SW 1271 (cell line): ENCODE measurements around the gene CACNG6.

Experiments
- DNase-seq, 2 experiments: peaks; one replicate each; lab custom pipeline; 2025; lab: John Stamatoyannopoulos, UW

The CACNG6 gene

GRCh38 chr19:53969366-53969765, 22.1 kb upstream of the CACNG6 start:
- no peak for DNase-seq

GRCh38 chr19:53971673-53972072, 19.8 kb upstream of the CACNG6 start:
- DNase-seq, result no peak

GRCh38 chr19:53977429-53977990, 13.9 kb upstream of the CACNG6 start:
- peak; percentile 77 to 89 for DNase-seq

GRCh38 chr19:53977991-53978731, 13.3 kb upstream of the CACNG6 start:
- peak; percentile 78 to 97 for DNase-seq

GRCh38 chr19:53978975-53979801, 12.2 kb upstream of the CACNG6 start:
- DNase-seq, result no peak

GRCh38 chr19:53980539-53981375, 10.7 kb upstream of the CACNG6 start:
- peak; percentile 60 to 91 for DNase-seq

- no peak for DNase-seq
These were observed 10.0 kb upstream of the CACNG6 start for GRCh38 chr19:53981376-53981951.

- no peak for DNase-seq
These were observed 9.4 kb upstream of the CACNG6 start for GRCh38 chr19:53982001-53982451.

- DNase-seq, result peak in 1 of 2 experiments; percentile 47
These were observed 8.8 kb upstream of the CACNG6 start for GRCh38 chr19:53982611-53983010.

- DNase-seq, result no peak
These were observed 7.8 kb upstream of the CACNG6 start for GRCh38 chr19:53983457-53984289.

GRCh38 chr19:53985863-53986262, 5.6 kb upstream of the CACNG6 start:
- no peak for DNase-seq

GRCh38 chr19:53988981-53989380, 2.5 kb upstream of the CACNG6 start:
- no peak for DNase-seq

- no peak for DNase-seq
These were observed 1.6 kb upstream of the CACNG6 start for GRCh38 chr19:53989600-53990533.

GRCh38 chr19:53992211-53992610, 774 bp downstream of the CACNG6 start:
- DNase-seq, result no peak

GRCh38 chr19:53992815-53993214, 1.4 kb downstream of the CACNG6 start:
- no peak for DNase-seq

- no peak for DNase-seq
These were observed 2.0 kb downstream of the CACNG6 start for GRCh38 chr19:53993448-53993847.

- no peak for DNase-seq
These were observed 3.4 kb downstream of the CACNG6 start for GRCh38 chr19:53994811-53995210.

- DNase-seq, result no peak
These were observed 6.8 kb downstream of the CACNG6 start for GRCh38 chr19:53998223-53998622.

GRCh38 chr19:53999694-54000093, 8.3 kb downstream of the CACNG6 start:
- no peak for DNase-seq

- DNase-seq, result no peak
These were observed 10.1 kb downstream of the CACNG6 start for GRCh38 chr19:54001496-54001895.
